ENCODE data around the gene DOCK4.

DOCK4 gene

GRCh38 chr7:112108981-112109380, 97.2 kb downstream of the DOCK4 start:
- Histone ChIP-seq H3K36me3 (no peaks in the 10 kb centered on the region), H3K9me3 (ENCODE audit: severe bottlenecking) (no peaks in the 10 kb centered on the region), H3K4me3 (ENCODE audit: low read depth, low read length) (no peak overlapping the region), H3K27me3 (ENCODE audit: insufficient read depth, low read depth, severe bottlenecking) (no peaks in the 10 kb centered on the region), H3K27ac (no peak overlapping the region)
- DNase-seq: no peak
- TF ChIP-seq, protein P1, sequence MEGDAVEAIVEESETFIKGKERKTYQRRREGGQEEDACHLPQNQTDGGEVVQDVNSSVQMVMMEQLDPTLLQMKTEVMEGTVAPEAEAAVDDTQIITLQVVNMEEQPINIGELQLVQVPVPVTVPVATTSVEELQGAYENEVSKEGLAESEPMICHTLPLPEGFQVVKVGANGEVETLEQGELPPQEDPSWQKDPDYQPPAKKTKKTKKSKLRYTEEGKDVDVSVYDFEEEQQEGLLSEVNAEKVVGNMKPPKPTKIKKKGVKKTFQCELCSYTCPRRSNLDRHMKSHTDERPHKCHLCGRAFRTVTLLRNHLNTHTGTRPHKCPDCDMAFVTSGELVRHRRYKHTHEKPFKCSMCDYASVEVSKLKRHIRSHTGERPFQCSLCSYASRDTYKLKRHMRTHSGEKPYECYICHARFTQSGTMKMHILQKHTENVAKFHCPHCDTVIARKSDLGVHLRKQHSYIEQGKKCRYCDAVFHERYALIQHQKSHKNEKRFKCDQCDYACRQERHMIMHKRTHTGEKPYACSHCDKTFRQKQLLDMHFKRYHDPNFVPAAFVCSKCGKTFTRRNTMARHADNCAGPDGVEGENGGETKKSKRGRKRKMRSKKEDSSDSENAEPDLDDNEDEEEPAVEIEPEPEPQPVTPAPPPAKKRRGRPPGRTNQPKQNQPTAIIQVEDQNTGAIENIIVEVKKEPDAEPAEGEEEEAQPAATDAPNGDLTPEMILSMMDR (IDR thresholded peaks at IDR 0.05; ENCODE audit: low read depth, low read length): no peak

DNA sequence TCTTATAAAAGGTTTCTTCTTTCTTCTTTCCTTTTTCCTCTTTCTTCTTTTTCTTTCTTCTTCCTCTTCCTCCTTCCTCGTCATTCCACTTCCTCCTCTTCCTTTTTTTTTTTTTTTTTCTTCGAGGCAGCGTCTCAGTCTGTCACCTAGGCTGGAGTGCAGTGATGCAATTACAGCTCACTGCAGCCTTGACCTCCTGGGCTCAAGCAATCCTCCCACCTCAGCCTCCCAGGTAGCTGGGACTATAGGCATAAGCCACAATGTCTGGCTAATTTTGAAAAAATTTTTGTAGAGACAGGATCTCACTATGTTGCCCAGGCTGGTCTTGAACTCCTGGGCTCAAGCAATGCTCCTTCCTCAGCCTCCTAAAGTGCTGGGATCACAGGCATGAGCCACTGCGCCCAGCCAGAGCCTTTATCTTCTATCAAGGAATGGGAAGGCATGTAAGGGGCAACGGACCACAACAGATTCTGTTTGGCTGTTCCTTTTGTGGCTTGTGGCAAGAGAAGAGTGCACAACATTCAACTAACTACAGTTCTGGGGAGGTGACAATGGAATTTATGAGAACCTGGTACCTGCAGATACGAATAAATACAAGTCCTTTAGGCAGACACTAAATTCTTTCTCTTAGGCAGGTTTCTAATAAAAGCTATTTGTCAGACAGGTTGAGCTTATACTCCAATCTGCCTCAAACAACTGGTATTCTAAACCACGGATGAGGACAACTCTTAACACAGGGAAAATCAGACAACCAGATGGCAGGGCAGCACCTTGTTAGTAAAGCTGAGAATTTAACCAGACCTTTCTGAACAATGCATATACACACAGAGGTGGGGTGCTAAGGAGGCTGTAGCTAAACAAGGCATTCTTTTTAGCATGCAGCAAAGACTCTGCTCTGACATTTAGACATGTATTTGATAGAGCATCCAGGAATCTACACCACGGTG, 100.3 kb downstream of the DOCK4 start:
- Histone ChIP-seq H3K27me3 (ENCODE audit: insufficient read depth, low read depth, severe bottlenecking) (no peaks in the 10 kb centered on the region), H3K36me3 (no peaks in the 10 kb centered on the region), H3K27ac (no peak overlapping the region; the same call in 1 of the 2 replicates), H3K4me3 (ENCODE audit: low read depth, low read length) (no peak overlapping the region), H3K9me3 (ENCODE audit: severe bottlenecking) (no peaks in the 10 kb centered on the region)
- TF ChIP-seq, protein P1 (IDR thresholded peaks at IDR 0.05; ENCODE audit: low read depth, low read length): no peak
- DNase-seq: peak; percentile 14

DNA sequence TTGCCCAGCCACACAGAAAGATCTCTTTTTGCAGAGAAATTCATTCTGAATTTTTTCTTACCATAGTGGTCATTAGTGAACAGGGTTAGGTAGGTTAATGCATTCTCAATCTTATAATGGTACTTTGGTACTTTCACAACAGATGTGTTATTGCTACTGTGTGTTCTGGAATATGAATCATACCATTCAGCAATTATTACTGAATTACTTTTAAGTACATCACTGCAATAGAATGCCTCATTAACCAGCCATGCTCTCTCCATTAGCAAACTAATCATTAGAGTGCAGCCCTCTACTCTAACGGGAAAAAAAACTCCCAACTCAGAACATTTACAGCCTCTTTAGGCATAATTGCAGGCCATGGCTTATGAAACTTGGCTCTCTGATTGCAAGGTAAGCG, 102.1 kb downstream of the DOCK4 start:
- Histone ChIP-seq H3K9me3 (ENCODE audit: severe bottlenecking) (no peaks in the 10 kb centered on the region), H3K36me3 (no peaks in the 10 kb centered on the region), H3K27me3 (ENCODE audit: insufficient read depth, low read depth, severe bottlenecking) (no peaks in the 10 kb centered on the region), H3K27ac (no peak overlapping the region), H3K4me3 (ENCODE audit: low read depth, low read length) (no peak overlapping the region)
- DNase-seq: no peak
- TF ChIP-seq, protein P1 (IDR thresholded peaks at IDR 0.05; ENCODE audit: low read depth, low read length): no peak

- H3K27me3 ChIP-seq (ENCODE audit: insufficient read depth, low read depth, severe bottlenecking): no peaks in the 10 kb centered on the region
- H3K36me3 ChIP-seq: no peaks in the 10 kb centered on the region
- no peak overlapping the region for H3K4me3 ChIP-seq (ENCODE audit: low read depth, low read length)
- DNase-seq: no peak
- H3K9me3 ChIP-seq (ENCODE audit: severe bottlenecking): no peaks in the 10 kb centered on the region
- H3K27ac ChIP-seq: no peak overlapping the region
- TF ChIP-seq, protein P1 (IDR thresholded peaks at IDR 0.05; ENCODE audit: low read depth, low read length): no peak
Measured at GRCh38 chr7:112103246-112103645, 103.0 kb downstream of the DOCK4 start.

DNA sequence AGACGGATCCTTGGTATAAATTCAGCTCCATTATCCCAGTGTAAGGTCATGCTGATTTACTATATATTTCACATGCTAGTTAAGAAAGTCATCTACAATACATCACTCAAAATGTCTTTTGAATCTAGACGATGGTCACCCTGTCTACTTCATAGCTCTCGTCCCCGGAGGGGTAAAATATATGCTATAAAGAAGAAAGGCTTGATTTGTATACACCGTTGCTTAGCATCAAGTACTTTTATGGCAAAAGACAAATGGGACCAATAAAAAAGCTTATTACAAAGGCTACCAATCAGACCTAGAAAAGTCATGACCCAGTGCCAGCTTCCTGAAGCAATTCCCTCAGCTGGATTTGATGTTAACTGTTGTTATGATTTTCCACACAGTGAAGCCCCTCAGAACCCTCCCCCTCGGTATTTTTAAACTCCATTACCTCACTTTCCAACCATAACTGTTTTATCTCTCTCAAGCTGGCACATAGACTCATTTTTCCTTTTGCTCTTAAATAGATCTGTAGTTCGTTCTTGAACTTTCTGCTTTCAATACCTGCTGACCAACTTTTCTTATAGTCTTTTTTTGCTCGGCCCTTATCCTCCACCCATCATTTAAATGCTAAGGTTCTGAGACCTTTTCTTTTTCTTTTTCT, 104.9 kb downstream of the DOCK4 start:
- Histone ChIP-seq H3K36me3 (no peaks in the 10 kb centered on the region), H3K27me3 (ENCODE audit: insufficient read depth, low read depth, severe bottlenecking) (no peaks in the 10 kb centered on the region), H3K9me3 (ENCODE audit: severe bottlenecking) (no peaks in the 10 kb centered on the region), H3K27ac (no peak overlapping the region), H3K4me3 (ENCODE audit: low read depth, low read length) (no peak overlapping the region)
- TF ChIP-seq, protein P1 (IDR thresholded peaks at IDR 0.05; ENCODE audit: low read depth, low read length): no peak
- no peak for DNase-seq

All from WERI-Rb-1 (cell line).